CD4-positive, alpha-beta T cell treated with Interleukin-12 subunit alpha and Interleukin-12 subunit beta, for 1 hour (primary cell): Measurements from ENCODE around the gene CHD9.
"Not testable (repeated sequence)": the region's sequence is repeated elsewhere in the genome, so short reads cannot be mapped to it uniquely, and the experiment has no call there.

Experiments used
- DNase-seq: peaks from one replicate; pipeline ENCODE4 v3.0.0-alpha.2; 2020

CHD9 gene

GRCh38 chr16:53051255-53051654 lies 3.5 kb upstream of the CHD9 start:
- DNase-seq: not testable (repeated sequence)

DNA sequence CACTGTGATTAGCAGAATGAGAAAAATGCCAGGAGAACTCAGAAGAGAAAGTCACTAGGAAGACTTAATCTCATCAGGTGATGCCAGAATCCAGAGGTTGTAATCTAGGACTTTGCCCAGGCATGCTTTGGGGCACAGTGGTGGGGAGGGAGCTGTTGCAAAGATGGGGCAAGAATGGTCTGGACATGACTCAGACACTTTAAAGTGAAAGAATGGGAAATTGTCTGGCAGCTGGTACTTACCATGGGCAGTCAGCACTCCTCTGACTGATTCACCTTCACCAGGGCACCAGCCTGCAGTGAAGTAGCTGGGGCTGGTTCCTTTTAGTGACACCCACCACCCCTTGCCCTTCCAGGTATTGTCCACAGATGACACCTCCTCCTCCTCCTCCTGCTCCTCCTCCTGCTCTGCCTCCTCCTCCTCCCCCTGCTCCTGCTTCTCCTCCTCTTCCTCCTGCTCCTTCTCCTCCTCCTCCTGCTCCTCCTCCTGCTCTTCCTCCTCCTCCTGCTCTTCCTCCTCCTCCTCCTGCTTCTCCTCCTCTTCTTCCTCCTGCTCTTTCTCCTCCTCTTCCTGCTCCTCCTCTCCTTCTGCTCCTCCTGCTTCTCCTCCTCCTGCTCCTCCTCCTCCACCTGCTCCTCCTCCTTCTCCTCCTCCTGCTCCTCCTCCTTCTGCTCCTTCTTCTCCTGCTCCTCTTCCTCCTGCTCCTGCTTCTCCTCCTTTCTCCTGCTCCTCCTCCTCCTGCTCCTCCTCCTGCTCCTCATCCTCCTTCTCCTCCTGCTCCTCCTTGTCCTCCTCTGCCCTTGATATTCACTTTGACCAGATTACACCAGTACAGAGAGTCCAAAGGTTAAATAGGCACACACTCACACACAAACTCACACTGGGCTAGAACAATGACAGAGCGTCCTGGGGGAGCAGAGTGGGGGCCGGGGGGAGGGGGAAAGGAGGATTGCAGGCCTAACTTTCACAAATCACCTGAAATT lies 2.0 kb upstream of the CHD9 start, which contains the start of gene CHD9NB:
Gene CHD9NB, minus strand, starts transcription at position 379 of the 983 bp plus-strand sequence. CDS start 8,739 bp downstream, outside the sequence.
- no peak for DNase-seq

DNA sequence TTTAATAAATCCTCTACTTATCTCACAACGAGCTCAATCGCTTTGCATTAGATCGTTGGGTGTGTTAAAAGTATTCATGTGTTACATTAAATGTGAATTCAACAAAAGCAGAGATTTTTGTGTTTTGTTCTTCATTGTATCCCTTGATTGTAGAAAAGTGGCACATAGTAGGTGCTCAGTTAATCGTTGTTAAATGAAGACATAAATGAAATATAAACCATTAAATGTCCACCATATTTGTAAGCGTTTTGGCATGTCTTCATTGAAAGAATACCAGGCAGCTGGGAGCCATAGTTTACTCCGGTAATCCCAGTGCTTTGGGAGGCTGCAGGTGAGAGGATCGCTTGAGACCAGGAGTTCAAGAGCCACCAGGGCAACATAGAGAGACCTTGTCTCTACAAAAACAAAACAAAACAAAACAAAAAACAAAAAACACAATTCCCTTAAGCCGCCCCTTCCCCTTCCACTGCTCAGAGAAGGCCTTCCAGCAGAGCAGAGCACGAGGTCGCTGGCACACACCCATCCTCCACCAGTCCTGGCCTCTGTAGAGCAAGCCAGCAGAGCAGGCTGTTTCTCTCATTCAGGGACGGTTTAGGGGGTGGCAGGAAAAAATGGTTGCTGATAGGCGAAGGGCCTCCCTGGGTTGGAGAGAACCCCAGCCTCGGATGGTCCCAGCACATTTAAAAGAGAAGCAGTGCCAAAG lies 673 bp upstream of the CHD9 start:
- DNase-seq: peak; percentile 11

GRCh38 chr16:53055541-53056391 lies 975 bp downstream of the CHD9 start:
- peak; percentile 12 for DNase-seq

DNA sequence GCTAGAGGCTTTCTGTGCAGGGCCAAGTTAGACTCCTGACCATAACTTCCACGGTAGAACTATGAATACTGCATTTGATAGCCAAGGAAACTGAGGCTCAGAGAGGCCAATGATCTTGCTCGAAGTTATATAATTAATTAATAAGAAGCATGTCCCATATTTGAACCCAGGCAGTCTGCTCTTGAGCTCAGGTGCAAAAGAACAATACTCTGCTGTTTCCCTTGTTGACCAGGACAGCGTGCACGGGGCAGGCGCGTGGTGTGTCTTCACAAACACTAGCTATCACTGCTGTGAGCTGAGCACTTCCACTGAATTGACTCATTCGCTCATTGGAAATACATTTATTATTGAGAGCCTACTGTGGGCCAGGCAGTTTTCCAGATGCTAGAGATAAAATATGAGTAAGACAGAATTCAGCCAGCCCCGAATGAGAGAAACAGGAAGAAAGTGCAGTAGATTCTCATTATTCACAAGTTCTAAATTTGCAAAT lies 1.6 kb downstream of the CHD9 start:
- DNase-seq: no peak

- DNase-seq: no peak
These were observed 2.9 kb downstream of the CHD9 start for GRCh38 chr16:53057658-53058057.

DNA sequence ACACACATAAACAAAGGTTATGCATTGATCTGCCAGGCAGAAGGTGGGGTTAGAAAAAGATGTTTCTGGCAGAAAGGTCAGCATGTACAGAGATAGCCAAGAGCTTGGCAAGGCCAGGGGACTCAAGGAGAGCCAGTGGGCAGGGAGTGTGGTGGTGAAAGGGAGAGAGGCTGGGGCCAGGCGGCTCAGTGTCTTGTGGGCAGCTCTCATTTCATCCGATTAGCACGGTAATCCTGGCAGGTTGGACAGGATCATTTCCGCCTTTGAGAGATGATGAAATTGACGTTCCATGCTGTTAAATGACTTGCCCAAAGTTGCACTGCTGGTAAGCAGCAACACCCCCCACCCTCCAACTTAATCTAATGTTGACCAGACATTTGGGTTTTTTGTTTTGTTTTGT lies 3.6 kb downstream of the CHD9 start:
- DNase-seq: no peak

GRCh38 chr16:53058882-53059281 lies 4.1 kb downstream of the CHD9 start:
- no peak for DNase-seq

DNA sequence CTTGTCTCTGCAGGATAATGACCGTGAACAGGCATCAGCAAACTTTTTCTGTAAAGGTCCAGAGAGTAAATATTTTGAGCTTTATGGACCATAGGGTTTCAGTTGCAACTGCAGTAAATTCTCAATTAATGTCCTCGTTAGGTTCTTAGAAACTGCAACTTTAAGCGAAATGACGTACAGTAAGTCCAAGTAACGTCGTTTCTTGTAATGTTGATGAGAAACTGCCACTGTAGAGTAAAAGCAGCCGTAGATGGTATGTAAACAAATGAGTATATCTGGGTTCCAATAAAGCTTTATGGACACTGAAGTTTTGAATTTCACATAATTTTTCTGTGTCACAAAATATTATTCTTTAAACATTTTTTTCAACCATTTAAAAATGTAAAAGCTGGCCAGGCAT lies 4.9 kb downstream of the CHD9 start:
- DNase-seq: no peak

DNA sequence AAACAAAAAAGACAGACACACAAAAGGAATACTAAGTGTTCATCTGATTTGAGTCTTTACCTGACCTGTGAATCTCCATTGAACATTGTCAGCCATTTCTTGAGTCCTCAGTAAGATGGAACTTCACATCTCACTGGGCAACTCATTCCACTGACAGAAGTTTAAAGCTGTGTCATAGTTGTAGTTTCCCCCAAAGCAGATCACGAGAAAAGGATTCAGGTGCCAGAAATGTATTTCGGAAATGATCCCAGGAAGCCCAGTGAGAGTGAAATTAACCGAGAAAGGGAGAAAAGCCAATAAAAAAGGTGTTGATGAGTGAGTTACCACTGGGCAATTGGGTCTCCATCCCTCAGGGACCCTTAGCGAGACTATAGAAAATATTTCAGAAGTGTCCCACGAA lies 6.5 kb downstream of the CHD9 start:
- DNase-seq: no peak

GRCh38 chr16:53061701-53062159 lies 6.9 kb downstream of the CHD9 start:
- peak; percentile 8 for DNase-seq

DNA sequence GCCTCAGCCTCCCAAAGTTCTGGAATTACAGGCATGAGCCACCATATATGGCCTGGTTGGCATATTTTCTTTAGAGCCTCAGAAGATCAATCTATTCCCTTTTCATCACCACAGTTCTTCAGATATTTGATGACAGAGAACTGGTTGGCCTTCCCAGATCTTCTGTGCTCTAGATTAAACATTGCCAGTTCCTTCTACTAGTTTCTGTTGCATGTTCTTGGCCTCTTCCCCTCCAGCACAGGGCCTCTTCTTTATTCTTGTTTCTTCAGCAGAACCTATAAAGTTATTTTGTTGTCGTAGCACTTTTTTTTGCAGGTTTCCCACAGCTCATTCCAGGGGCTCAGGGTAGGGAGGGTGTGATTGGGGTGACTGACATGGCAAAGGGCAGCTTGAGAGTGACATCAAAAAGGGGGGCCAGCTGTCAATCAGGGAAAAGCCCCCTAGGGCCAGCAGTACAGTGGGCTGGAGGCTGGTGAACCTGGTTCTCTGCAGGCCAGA lies 9.3 kb downstream of the CHD9 start:
- DNase-seq: no peak

- no peak for DNase-seq
These were observed 10.8 kb downstream of the CHD9 start for GRCh38 chr16:53065461-53066061.

DNA sequence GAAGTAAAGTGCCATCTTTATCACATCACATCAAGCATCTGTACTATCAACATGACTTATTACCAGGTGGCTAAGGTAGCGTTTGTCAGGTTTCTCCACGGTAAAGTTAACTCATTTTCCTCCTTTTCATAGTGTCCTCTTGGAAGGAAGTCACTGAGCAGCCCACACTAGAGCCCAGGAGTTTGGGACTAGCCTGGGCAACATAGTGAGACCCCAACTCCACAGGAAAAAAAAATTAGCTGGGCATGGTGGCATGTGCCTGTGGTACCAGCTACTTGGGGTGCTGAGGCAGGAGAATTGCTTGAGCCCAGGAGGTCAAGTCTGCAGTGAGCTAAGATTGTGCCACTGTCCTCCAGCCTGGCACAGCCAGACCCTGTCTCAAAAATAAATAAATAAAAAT lies 12.9 kb downstream of the CHD9 start:
- DNase-seq: no peak

DNA sequence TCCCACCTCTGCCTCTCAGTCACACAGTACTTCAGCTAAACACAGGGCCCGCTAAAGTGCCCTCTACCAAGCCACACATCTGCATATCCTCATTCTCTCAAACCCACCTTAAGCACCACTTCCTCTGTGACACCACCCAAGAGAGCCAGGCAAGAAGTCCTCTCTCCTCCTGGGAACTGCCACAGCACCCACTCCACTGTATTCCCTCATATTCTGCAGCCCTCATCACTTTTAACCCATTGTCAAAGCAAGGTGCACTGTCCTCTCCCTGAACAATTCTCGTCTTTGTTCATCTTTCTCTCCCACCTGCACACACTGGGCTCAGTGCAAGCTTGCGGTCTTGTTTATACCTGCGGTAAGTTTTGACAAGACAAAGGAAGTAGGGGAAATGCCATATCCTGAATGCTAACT lies 13.6 kb downstream of the CHD9 start:
- DNase-seq: peak; percentile 25

- no peak for DNase-seq
These were observed 15.0 kb downstream of the CHD9 start for GRCh38 chr16:53069772-53070171.

DNA sequence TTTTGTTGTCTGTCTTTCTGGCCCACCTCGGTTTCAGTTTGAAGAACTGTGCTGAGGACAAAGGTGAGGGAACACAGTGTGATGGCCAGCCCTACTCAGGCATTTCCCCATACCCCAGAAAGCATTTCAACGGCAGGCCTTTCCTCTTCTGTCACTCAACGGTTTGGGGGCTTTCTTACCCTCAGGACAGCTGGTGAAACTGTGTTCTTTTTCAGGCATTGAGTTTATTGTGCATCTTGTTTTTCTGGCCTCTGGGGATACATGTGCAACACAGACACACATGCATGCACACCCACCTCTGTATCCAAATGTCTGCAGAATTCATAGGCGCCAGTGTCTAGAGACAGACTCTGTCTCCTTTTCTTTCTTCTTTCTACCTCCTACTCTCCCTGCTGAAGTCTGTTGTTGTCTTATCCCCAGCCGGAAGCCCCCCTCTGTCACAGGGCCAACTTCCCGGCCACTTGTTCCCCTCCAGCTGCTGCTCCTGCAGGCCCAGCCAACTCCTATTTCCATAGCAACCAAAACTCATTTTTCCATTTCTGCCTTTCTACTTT lies 17.0 kb downstream of the CHD9 start:
- no peak for DNase-seq

- no peak for DNase-seq
These were observed 18.2 kb downstream of the CHD9 start for GRCh38 chr16:53073022-53073421.

DNA sequence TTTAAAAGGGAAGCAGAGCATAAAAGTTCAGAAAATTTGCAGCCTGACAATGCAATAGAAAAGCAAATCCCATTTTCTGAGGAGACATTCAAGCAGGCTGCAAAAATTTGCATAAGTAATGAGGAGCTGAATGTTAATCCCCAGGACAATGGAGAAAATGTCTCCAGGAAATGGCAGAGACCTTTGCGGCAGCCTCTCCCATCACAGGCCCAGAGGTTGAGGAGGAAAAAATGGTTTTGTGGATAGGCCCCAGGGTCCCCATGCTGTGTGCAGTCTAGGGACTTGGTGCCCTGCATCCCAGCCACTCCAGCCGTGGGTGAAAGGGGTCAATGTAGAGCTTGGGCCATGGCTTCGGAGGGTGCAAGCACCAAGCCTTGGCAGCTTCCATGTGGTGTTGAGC lies 19.5 kb downstream of the CHD9 start:
- not testable (repeated sequence) for DNase-seq

DNA sequence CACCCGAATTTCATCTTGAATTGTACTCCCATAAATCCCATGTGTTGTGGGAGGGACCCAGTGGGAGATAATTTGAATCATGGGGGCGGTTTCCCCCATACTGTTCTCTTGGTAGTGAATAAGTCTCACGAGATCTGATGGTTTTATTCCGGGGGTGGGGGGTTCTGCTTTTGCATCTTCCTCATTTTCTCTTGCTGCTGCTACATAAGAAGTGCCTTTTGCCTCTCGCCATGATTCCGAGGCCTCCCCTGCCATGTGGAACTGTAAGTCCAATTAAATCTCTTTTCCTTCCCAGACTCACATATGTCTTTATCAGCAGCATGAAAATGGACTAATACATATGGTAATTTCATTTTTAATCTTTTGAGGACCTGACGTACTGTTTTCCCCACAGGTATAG lies 20.7 kb downstream of the CHD9 start:
- not testable (repeated sequence) for DNase-seq

DNA sequence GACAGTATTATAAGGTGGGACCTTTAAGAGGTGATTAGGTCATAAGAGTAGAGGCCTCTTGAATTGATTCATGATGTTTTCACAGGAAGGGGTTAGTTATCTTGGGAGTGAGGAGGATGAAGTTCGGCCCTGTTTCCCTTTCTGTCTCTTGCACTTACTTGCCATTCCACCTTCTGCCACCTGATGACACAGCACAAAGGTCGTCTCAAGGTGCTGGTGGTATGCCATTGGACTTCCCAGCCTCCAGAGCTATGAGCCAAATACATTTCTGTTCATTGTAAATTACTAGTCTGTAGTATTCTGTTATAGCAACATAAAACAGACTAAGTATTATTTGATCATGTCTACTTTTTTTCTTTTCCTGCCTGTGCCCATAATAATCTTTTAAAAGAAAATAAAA lies 23.5 kb downstream of the CHD9 start:
- DNase-seq: no peak
